K562 (cell line): Measurements from ENCODE around the gene DNAH8. TPM values are rescaled to one million over a fixed set of nuclear protein-coding genes. Genes with fewer than 3 reads are reported as not detected.

Experiments
- ATAC-seq: fragments of 200-7000 bp; cut with Tn5 transposase; 3 replicates; pipeline ENCODE4 v1.9.1; 2020; ENCODE audit warnings: moderate library complexity
- BruUV-seq: library from RNA; stranded (reverse); fragments of 400-500 nt; replicated peaks from 2 replicates; lab custom pipeline; 2021; lab: Mats Ljungman, UMichigan
- CTCF ChIA-PET: fragments of 300-600 bp; formaldehyde crosslinking; extraction: SDS; loops from one replicate; lab custom pipeline; 2021; ENCODE audit warnings: low intra/inter-chr PET ratio; lab: Yijun Ruan, JAX
- POLR2A ChIA-PET: fragments of 300-600, 350-650 bp; sonication (Branson Sonifier 250); formaldehyde crosslinking; extraction: SDS; loops from one replicate; lab custom pipeline; 2021; ENCODE audit warnings: antibody characterized with exemption, inconsistent platforms; lab: Yijun Ruan, JAX
- DNase-seq, 4 experiments: peaks; one replicate each; pipeline versions ENCODE4 v3.0.0 to v3.0.0-alpha.2; 2011 to 2018; ENCODE audit warnings: low spot score in 3 of 4, mixed read lengths in 3 of 4; ENCODE audit errors: extremely low read depth in 1 of 4
- FAIRE-seq: peaks from 2 replicates; lab custom pipeline; 2011; peaks lifted over from hg19 to GRCh38; lab: Jason Lieb, UNC
- H2AFZ ChIP-seq: 2 replicates; pipeline ENCODE4 v1.6.0; 2011; ENCODE audit warnings: low read depth, low read length, control low read depth, inconsistent platforms
- H3K27ac ChIP-seq: fragments of 200-600 bp; 3 replicates; pipeline ENCODE4 v1.8.0; 2011; ENCODE audit warnings: low read depth, mild to moderate bottlenecking, control low read depth, inconsistent platforms, low read length, moderate library complexity, mixed read lengths; ENCODE audit errors: extremely low read depth
- H3K27me3 ChIP-seq, 2 experiments: fragments of 300-600 bp in 1 of 2; 2 replicates in 1 of 2; 3 replicates in 1 of 2; pipeline versions ENCODE4 v1.6.0 to v1.8.0; 2011; ENCODE audit warnings: inconsistent platforms in 2 of 2, low read length in 2 of 2, mild to moderate bottlenecking in 1 of 2, mixed read lengths in 1 of 2, moderate library complexity in 1 of 2; ENCODE audit not compliant: control insufficient read depth in 2 of 2, insufficient read depth in 2 of 2
- H3K36me3 ChIP-seq: fragments of 300-600 bp; 3 replicates; pipeline ENCODE4 v1.8.0; 2011; ENCODE audit warnings: mild to moderate bottlenecking, low read length, inconsistent platforms; ENCODE audit not compliant: control insufficient read depth, insufficient read depth
- H3K4me1 ChIP-seq, 2 experiments: fragments of 200-600 bp in 1 of 2; replicated peaks in 1 of 2; 2 replicates in 1 of 2; 3 replicates in 1 of 2; pipeline versions ENCODE4 v1.5.1 to v1.8.0; 2011; ENCODE audit warnings: inconsistent platforms in 2 of 2, low read length in 2 of 2, mild to moderate bottlenecking in 1 of 2, mixed read lengths in 1 of 2, moderate library complexity in 1 of 2; ENCODE audit not compliant: control insufficient read depth in 2 of 2, insufficient read depth in 2 of 2
- H3K4me2 ChIP-seq: 2 replicates; pipeline ENCODE4 v1.6.1; 2011; ENCODE audit warnings: low read length, control low read depth, inconsistent platforms, mixed read lengths; ENCODE audit not compliant: insufficient read depth
- H3K4me3 ChIP-seq: fragments of 200-600 bp; sonication (generic), shearing (Covaris generic); 2 replicates; pipeline ENCODE4 v1.5.1; 2016; ENCODE audit warnings: control low read depth, inconsistent platforms
- H3K79me2 ChIP-seq: fragments of 200-600 bp; 3 replicates; pipeline ENCODE4 v1.8.0; 2011; ENCODE audit warnings: low read length, inconsistent platforms; ENCODE audit not compliant: control insufficient read depth, insufficient read depth
- H3K9ac ChIP-seq, 2 experiments: 2 replicates each; pipeline versions ENCODE4 v1.6.0 to v1.6.1; 2011; ENCODE audit warnings: low read depth in 2 of 2, low read length in 2 of 2, control low read depth in 1 of 2, inconsistent platforms in 1 of 2, mild to moderate bottlenecking in 1 of 2, mixed read lengths in 1 of 2; ENCODE audit not compliant: insufficient read depth in 1 of 2
- H3K9me1 ChIP-seq: one replicate; pipeline ENCODE4 v1.6.0; 2011; ENCODE audit warnings: inconsistent platforms, mild to moderate bottlenecking, low read length, moderate library complexity; ENCODE audit not compliant: control insufficient read depth, insufficient read depth
- H3K9me3 ChIP-seq: replicated peaks from 2 replicates; pipeline ENCODE4 v1.5.1; 2011; ENCODE audit warnings: low read depth, low read length, inconsistent platforms; ENCODE audit not compliant: control insufficient read depth, insufficient read depth
- H4K20me1 ChIP-seq: replicated peaks from 2 replicates; pipeline ENCODE4 v1.6.1; 2011; ENCODE audit warnings: low read length, inconsistent platforms, mixed read lengths; ENCODE audit not compliant: control insufficient read depth, insufficient read depth
- FOXK1 ChIP-seq: sonication (generic); formaldehyde crosslinking; IDR thresholded peaks from 2 replicates; pipeline ENCODE4 v1.8.0; 2022; ENCODE audit warnings: missing genetic modification reagents, mild to moderate bottlenecking, borderline replicate concordance
- MEF2D ChIP-seq: conservative IDR thresholded peaks from 2 replicates; pipeline ENCODE4 v1.6.1; 2016; ENCODE audit warnings: low read depth, missing genetic modification characterization, missing compliant biosample characterization
- PRDM10 ChIP-seq: fragments of 450-650 bp; IDR thresholded peaks from 2 replicates; pipeline ENCODE4 v1.6.1; 2018; ENCODE audit not compliant: partially characterized antibody
- TEAD4 ChIP-seq, 2 experiments: sonication (generic) in 1 of 2; formaldehyde crosslinking in 1 of 2; IDR thresholded peaks; 2 replicates each; pipeline versions ENCODE4 v1.6.1 to v1.8.0; 2012 to 2022; ENCODE audit warnings: borderline replicate concordance in 1 of 2, inconsistent platforms in 1 of 2, low read length in 1 of 2, mild to moderate bottlenecking in 1 of 2, missing genetic modification reagents in 1 of 2
- ZNF143 ChIP-seq: sonication (generic); formaldehyde crosslinking; IDR thresholded peaks from 2 replicates; pipeline ENCODE4 v1.9.0; 2022; ENCODE audit warnings: mild to moderate bottlenecking, missing genetic modification reagents
- ZNF23 ChIP-seq: fragments of 250-450 bp; sonication (Bioruptor Pico); IDR thresholded peaks from 2 replicates; pipeline ENCODE4 v1.4.0; 2020; ENCODE audit warnings: mild to moderate bottlenecking
- WGBS: fragments of 100-300 bp; shearing (Covaris generic); methylation state at CpG from one replicate; pipeline ENCODE4 v1.1.6; 2016; ENCODE audit warnings: low coverage, mixed read lengths; ENCODE audit not compliant: insufficient coverage; ENCODE audit errors: missing lambda C conversion rate; 5-methylcytosine and 5-hydroxymethylcytosine counted together
- in situ Hi-C: fragments of 300-500 bp; cut with MboI; formaldehyde crosslinking; loops from 4 replicates; pipeline ENCODE4 v1.15.0; 2018; ENCODE audit warnings: inconsistent platforms, mixed read lengths
- intact Hi-C: fragments of 100-400 bp; cut with micrococcal nuclease; formaldehyde crosslinking; loops from 2 replicates; pipeline ENCODE4 v1.14.2; 2022
- polyA plus RNA-seq, 8 experiments: library from polyadenylated mRNA; depleted of rRNA in 4 of 8; stranded (reverse) in 5 of 8; unstranded in 3 of 8; fragments of >200 nt; fragmentation: Nextera tagmentation in 2 of 8; fragmentation: Illumina TruSeq in 1 of 8; extraction: Ambion mirVana in 2 of 8; extraction: Trizol in 1 of 8; gene quantifications; 2 replicates each; pipeline versions ENCODE4 v1.2.1 to v1.2.3, GENCODE V29; 2011 to 2014; ENCODE audit warnings: inconsistent platforms in 1 of 8, missing spikeins in 1 of 8
- total RNA-seq, 7 experiments: library from RNA; depleted of rRNA in 6 of 7; stranded (reverse); fragments of >200 nt in 6 of 7; fragmentation: Illumina TruSeq in 2 of 7; extraction: Trizol in 2 of 7; gene quantifications; 2 replicates each; pipeline versions ENCODE4 v1.2.1 to v1.2.3, GENCODE V29; 2011 to 2021; ENCODE audit warnings: low replicate concordance in 1 of 7
- TF ChIP-seq, protein P1 (sequence below): fragments of 450-650 bp; formaldehyde crosslinking; IDR thresholded peaks from 2 replicates; pipeline ENCODE4 v1.4.0; 2020; ENCODE audit warnings: mild to moderate bottlenecking, moderate library complexity

Gene DNAH8
- total and polyA plus RNA-seq, 9 of the 15 experiments (the other 6 are each of a cell fraction or from before 2014, with no cell fraction given) = 1.2 to 4.2 (median 2.9) TPM

- H4K20me1 ChIP-seq = no peaks in the 10 kb centered on the region
- no peaks in the 10 kb centered on the region for H3K9me3 ChIP-seq
- CTCF ChIA-PET = no interaction called here
- no peak overlapping the region for H3K4me3 ChIP-seq
- FAIRE-seq = no peak
- 45% methylated on average over 5 of the region's 5 CpGs for WGBS
- H3K4me2 ChIP-seq = no peak overlapping the region
- H3K79me2 ChIP-seq = no peaks in the 10 kb centered on the region
- no peaks in the 10 kb centered on the region for H3K4me1 ChIP-seq
- no peaks in the 10 kb centered on the region for H3K27me3 ChIP-seq
- no peak for DNase-seq
- in situ Hi-C loops (no loop called here), intact Hi-C loops (no loop called here)
- no peak overlapping the region for H2AFZ ChIP-seq
- no peak for ATAC-seq
- no peaks in the 10 kb centered on the region for H3K36me3 ChIP-seq
- H3K9me1 ChIP-seq = no peaks in the 10 kb centered on the region
- POLR2A ChIA-PET = interaction anchor here (1.4 kb wide), 1 partner anchor 11 kb away, joined by 5 read pairs; no protein-coding TSS in a partner anchor
- H3K9ac ChIP-seq = no peak overlapping the region
- no peak overlapping the region for H3K27ac ChIP-seq
- TF ChIP-seq PRDM10 (no peak), ZNF23 (CRISPR knock-in tag) (no peak), MEF2D (tag) (no peak), FOXK1 (CRISPR knock-in tag) (no peak), ZNF143 (CRISPR knock-in tag) (no peak), TEAD4 (IDR thresholded peaks at IDR 0.05; ENCODE audit: low read length) (no peak), TEAD4 (CRISPR knock-in tag; IDR thresholded peaks at IDR 0.05; ENCODE audit: borderline replicate concordance) (no peak)
- TF ChIP-seq, protein P1, sequence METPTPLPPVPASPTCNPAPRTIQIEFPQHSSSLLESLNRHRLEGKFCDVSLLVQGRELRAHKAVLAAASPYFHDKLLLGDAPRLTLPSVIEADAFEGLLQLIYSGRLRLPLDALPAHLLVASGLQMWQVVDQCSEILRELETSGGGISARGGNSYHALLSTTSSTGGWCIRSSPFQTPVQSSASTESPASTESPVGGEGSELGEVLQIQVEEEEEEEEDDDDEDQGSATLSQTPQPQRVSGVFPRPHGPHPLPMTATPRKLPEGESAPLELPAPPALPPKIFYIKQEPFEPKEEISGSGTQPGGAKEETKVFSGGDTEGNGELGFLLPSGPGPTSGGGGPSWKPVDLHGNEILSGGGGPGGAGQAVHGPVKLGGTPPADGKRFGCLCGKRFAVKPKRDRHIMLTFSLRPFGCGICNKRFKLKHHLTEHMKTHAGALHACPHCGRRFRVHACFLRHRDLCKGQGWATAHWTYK (CRISPR knock-in tag) = no peak
- no TSS peak for BruUV-seq
These were observed 142.7 kb downstream of the DNAH8 start for GRCh38 chr6:38857815-38858214.
